PFSK-1 (cell line): ENCODE results near the gene GRK7.

Source experiments
- FOXP2 ChIP-seq: optimal IDR thresholded peaks from 2 replicates; pipeline ENCODE3; 2011; ENCODE audit warnings: borderline replicate concordance, control low read depth, inconsistent platforms; ENCODE audit not compliant: insufficient read depth; ENCODE audit errors: extremely low read length, extremely low read depth
- POLR2AphosphoS5 ChIP-seq: IDR thresholded peaks from 2 replicates; pipeline ENCODE4 v1.6.1; 2012; ENCODE audit warnings: low read depth, mild to moderate bottlenecking, control low read depth, low read length, moderate library complexity
- SIN3A ChIP-seq: IDR thresholded peaks from 2 replicates; pipeline ENCODE4 v1.6.1; 2012; ENCODE audit warnings: mild to moderate bottlenecking, low read length, moderate library complexity, borderline replicate concordance; ENCODE audit not compliant: insufficient read depth
- TAF1 ChIP-seq: IDR thresholded peaks from 2 replicates; pipeline ENCODE4 v1.6.1; 2012; ENCODE audit warnings: low read length, control low read depth, borderline replicate concordance; ENCODE audit not compliant: insufficient read depth
- TF ChIP-seq, protein P1 (sequence below), 2 experiments: IDR thresholded peaks; 2 replicates each; pipeline versions ENCODE4 v1.6.1 to v1.8.0; 2011 to 2012; ENCODE audit warnings: low read depth in 2 of 2, low read length in 2 of 2, control low read depth in 1 of 2, inconsistent platforms in 1 of 2, mild to moderate bottlenecking in 1 of 2, moderate library complexity in 1 of 2; ENCODE audit not compliant: insufficient read depth in 1 of 2

Gene GRK7

DNA sequence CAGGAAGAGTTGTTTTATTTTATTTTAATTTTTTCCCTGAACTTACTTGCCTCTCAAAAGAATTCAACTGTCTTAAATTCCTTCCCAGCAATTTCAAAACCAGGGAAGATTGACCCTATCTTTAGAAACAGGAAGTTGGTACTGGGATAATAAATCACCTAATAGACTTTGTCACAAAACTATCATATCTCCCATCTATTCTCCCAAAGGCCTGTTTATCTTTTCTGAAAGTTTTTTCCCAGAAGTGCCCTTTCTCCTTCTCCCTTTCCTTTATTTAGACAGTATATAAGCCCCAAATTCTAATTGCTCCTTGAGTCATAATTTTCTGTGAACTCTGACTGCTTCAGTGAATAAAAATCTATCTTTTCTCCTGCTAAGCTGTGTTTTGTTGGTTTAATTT is 28.0 kb upstream of the GRK7 start:
- TF ChIP-seq FOXP2 = no peak
- TF ChIP-seq POLR2AphosphoS5 = no peak
- TF ChIP-seq SIN3A = no peak
- TF ChIP-seq, protein P1, sequence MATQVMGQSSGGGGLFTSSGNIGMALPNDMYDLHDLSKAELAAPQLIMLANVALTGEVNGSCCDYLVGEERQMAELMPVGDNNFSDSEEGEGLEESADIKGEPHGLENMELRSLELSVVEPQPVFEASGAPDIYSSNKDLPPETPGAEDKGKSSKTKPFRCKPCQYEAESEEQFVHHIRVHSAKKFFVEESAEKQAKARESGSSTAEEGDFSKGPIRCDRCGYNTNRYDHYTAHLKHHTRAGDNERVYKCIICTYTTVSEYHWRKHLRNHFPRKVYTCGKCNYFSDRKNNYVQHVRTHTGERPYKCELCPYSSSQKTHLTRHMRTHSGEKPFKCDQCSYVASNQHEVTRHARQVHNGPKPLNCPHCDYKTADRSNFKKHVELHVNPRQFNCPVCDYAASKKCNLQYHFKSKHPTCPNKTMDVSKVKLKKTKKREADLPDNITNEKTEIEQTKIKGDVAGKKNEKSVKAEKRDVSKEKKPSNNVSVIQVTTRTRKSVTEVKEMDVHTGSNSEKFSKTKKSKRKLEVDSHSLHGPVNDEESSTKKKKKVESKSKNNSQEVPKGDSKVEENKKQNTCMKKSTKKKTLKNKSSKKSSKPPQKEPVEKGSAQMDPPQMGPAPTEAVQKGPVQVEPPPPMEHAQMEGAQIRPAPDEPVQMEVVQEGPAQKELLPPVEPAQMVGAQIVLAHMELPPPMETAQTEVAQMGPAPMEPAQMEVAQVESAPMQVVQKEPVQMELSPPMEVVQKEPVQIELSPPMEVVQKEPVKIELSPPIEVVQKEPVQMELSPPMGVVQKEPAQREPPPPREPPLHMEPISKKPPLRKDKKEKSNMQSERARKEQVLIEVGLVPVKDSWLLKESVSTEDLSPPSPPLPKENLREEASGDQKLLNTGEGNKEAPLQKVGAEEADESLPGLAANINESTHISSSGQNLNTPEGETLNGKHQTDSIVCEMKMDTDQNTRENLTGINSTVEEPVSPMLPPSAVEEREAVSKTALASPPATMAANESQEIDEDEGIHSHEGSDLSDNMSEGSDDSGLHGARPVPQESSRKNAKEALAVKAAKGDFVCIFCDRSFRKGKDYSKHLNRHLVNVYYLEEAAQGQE (IDR thresholded peaks at IDR 0.05; ENCODE audit: insufficient read depth in 1 of 2, low read depth in 2 of 2, low read length in 2 of 2) = no peak
- TF ChIP-seq TAF1 = no peak

DNA sequence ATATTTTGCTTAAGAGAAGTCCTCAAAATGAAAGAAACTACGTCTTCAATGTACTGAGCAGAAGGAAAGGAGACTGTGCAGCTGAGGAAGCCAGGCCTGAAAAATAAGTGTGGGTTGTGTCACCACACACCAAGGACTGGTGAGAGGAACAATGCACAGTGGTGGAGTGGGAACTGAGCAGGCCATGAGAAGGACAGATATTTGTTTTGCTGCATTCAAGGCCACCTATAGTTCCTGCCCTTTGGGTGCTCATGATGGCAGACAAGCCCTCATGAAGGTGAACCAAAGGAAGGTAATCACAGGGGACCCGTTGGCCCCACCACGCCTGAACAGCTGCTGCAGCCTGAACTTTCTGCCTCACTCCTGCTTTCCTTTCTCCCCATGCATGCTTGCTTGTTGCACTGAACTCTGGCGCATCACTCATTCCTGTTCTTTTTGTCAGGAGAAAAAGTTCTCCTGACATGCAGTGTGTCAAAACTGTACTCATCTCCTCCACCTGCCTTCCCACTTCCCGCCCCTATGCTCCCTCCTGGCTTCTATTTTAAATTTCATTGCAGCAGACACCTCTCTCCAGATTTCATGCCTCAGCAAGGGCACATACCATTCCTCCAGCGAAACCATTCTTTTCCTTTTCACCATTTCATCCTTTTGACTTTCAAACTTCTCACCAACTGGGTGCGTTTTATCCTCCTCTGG is 27.3 kb upstream of the GRK7 start:
- TF ChIP-seq SIN3A (no peak), FOXP2 (no peak)
- TF ChIP-seq, protein P1 (IDR thresholded peaks at IDR 0.05; ENCODE audit: insufficient read depth in 1 of 2, low read depth in 2 of 2, low read length in 2 of 2) = no peak

DNA sequence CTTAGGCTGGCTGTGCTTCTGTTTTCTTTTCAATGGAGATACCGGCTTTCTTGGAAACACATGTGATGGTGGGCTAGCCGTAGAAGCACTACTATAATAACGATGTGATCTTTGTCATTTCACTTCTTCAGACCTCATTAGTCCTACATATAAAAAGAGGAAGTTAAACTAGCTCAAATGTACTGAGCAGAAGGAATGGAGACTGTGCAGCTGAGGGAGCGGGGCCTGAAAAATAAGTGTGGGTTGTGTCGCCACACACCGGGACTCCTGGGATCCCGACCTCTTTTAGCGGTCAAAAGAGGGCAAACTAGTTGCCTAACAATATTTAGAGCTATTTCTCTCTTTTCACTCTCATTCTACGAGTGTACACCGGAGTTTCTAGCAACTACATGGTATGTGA is 26.1 kb upstream of the GRK7 start:
- TF ChIP-seq TAF1 = no peak
- TF ChIP-seq FOXP2 = no peak
- no peak for TF ChIP-seq SIN3A
- TF ChIP-seq, protein P1 (IDR thresholded peaks at IDR 0.05; ENCODE audit: insufficient read depth in 1 of 2, low read depth in 2 of 2, low read length in 2 of 2) = no peak
- no peak for TF ChIP-seq POLR2AphosphoS5

DNA sequence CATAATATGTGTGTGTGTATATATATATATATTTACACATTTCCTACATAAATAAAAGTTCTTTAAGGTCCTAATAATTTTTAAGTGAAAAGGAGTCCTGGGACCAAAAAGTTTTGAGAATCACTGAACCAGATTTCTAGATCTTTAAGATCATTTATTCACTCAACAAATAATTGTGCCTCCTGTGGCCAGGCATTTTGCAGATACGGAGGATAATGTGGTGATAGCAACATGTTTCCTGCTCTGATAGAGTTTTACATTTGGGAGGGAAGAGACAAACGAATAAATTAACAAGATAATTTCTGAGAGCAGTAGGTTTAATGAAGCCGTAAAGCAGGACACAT is 25.6 kb upstream of the GRK7 start:
- no peak for TF ChIP-seq FOXP2
- no peak for TF ChIP-seq POLR2AphosphoS5
- TF ChIP-seq TAF1 = no peak
- TF ChIP-seq, protein P1 (IDR thresholded peaks at IDR 0.05; ENCODE audit: insufficient read depth in 1 of 2, low read depth in 2 of 2, low read length in 2 of 2) = no peak
- no peak for TF ChIP-seq SIN3A

DNA sequence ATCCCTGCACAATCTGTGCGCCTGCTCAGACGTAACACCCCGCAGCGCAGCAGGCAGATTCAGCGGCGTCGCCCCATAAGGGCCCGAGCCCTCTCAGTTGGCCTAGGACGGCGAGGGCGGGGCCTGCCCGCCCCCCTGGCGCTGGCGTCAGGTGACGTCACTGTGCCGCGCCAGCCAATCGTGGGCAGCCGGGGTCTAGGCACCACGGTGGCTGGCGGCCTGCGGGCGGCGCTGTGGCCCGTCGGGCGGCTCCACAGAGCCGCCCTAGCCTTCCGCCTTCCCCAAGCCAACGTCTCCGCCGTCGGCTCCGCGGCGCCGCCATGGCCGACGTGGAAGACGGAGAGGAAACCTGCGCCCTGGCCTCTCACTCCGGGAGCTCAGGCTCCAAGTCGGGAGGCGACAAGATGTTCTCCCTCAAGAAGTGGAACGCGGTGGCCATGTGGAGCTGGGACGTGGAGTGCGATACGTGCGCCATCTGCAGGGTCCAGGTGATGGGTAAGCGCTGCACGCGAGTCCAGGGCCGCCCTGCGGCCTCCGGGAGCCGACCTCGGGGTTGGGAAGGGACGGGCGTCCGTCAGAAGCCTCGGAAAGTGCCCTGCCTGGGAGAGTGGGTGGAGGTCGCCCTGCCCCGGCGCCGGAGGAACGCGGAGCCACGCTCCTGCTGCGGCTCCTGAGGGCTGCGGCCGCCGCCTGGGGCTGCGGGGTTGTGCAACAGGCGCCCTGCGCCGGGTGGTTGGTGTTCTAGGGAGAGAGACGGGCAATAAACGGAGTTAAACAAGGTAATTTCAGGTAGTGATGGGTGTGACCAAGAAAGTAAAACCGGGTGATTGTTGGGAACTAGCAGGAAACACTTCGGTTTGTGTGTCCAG is 25.0 kb upstream of the GRK7 start, which contains the start of gene RNF7:
RNF7 (plus strand) TSS at position 277 of the 869 bp plus-strand sequence; CDS start at position 321, 44 bp downstream.
- TF ChIP-seq SIN3A = peak; percentile 44; the same call in 1 of the 2 replicates
- peak; percentile 81 for TF ChIP-seq FOXP2
- peak; percentile 61; the same call in 1 of the 2 replicates for TF ChIP-seq TAF1
- TF ChIP-seq, protein P1 (IDR thresholded peaks at IDR 0.05; ENCODE audit: insufficient read depth in 1 of 2, low read depth in 2 of 2, low read length in 2 of 2) = peak in 1 of 2 experiments; percentile 29; a peak in 1 of 4 replicates
- peak; percentile 55; the same call in 1 of the 2 replicates for TF ChIP-seq POLR2AphosphoS5
